Adrenal gland (tissue), 5 donors: ENCODE data around the gene ASIC5.

Experiments
- CTCF ChIP-seq, 6 experiments: fragments of 450-650 bp in 4 of 6; fragments of 200-600 bp in 2 of 6; sonication (generic) in 1 of 6; IDR thresholded peaks; 1 replicate in 5 of 6; 2 replicates in 1 of 6; pipeline versions ENCODE4 v1.5.1 to v1.8.0; 2016 to 2021; ENCODE audit warnings: antibody characterized with exemption in 6 of 6, mild to moderate bottlenecking in 2 of 6, moderate library complexity in 1 of 6
- POLR2A ChIP-seq, 2 donors: fragments of 450-650 bp; IDR thresholded peaks; one replicate each; pipeline ENCODE4 v1.6.1; 2017; ENCODE audit warnings: antibody characterized with exemption in 2 of 2, mild to moderate bottlenecking in 2 of 2, moderate library complexity in 1 of 2
- donor health status: DM: no; HTN: no; CAD: no.

- TF ChIP-seq CTCF (IDR thresholded peaks at IDR 0.05) = no peak
- TF ChIP-seq POLR2A (IDR thresholded peaks at IDR 0.05) = no peak
These were observed 43.6 kb upstream of the ASIC5 start for GRCh38 chr4:155909615-155910226.
